ENCODE results near the gene RBBP4.
"Not testable (repeated sequence)": the region's sequence is repeated elsewhere in the genome, so short reads cannot be mapped to it uniquely, and the experiment has no call there.

RBBP4 gene

GRCh38 chr1:32642292-32642827 lies 8.6 kb upstream of the RBBP4 start:
- DNase-seq = not testable (repeated sequence)

GRCh38 chr1:32644426-32644825 lies 6.6 kb upstream of the RBBP4 start:
- DNase-seq = no peak

- no peak for DNase-seq
Measured at GRCh38 chr1:32647308-32648134, 3.5 kb upstream of the RBBP4 start.

- DNase-seq = peak; percentile 82
Measured at GRCh38 chr1:32650248-32650751, 708 bp upstream of the RBBP4 start, which contains the start of gene ZBTB8OS. Gene ZBTB8OS, minus strand, starts transcription at chr1:32650550. Its CDS starts 21 bp downstream, at chr1:32650529.

GRCh38 chr1:32651461-32652073 lies 559 bp downstream of the RBBP4 start:
- no peak for DNase-seq

- DNase-seq = no peak
Measured at GRCh38 chr1:32652244-32652962, 1.4 kb downstream of the RBBP4 start.

- no peak for DNase-seq
Measured at GRCh38 chr1:32659581-32659980, 8.6 kb downstream of the RBBP4 start.

- DNase-seq = no peak
Measured at GRCh38 chr1:32665915-32666314, 14.9 kb downstream of the RBBP4 start.

GRCh38 chr1:32666901-32667566 lies 16.0 kb downstream of the RBBP4 start:
- no peak for DNase-seq

- DNase-seq = not testable (repeated sequence)
Measured at GRCh38 chr1:32668716-32669115, 17.7 kb downstream of the RBBP4 start.

- DNase-seq = no peak
Measured at GRCh38 chr1:32676945-32677344, 25.9 kb downstream of the RBBP4 start.

GRCh38 chr1:32679993-32680392 lies 29.0 kb downstream of the RBBP4 start:
- not testable (repeated sequence) for DNase-seq

GRCh38 chr1:32680642-32681041 lies 29.6 kb downstream of the RBBP4 start:
- DNase-seq = no peak

GRCh38 chr1:32681509-32681908 lies 30.5 kb downstream of the RBBP4 start:
- DNase-seq = no peak

GRCh38 chr1:32681999-32682398 lies 31.0 kb downstream of the RBBP4 start:
- DNase-seq = no peak

- DNase-seq = no peak
Measured at GRCh38 chr1:32683397-32683796, 32.4 kb downstream of the RBBP4 start.

GRCh38 chr1:32684167-32684811 lies 33.3 kb downstream of the RBBP4 start:
- no peak for DNase-seq

- DNase-seq = no peak
Measured at GRCh38 chr1:32685498-32685897, 34.5 kb downstream of the RBBP4 start.

- no peak for DNase-seq
Measured at GRCh38 chr1:32686387-32686786, 35.4 kb downstream of the RBBP4 start.

- no peak for DNase-seq
Measured at GRCh38 chr1:32693455-32694174, 42.6 kb downstream of the RBBP4 start.
